Neural crest cell (in vitro differentiated cells): ENCODE measurements around the gene JPT2. TPM values are rescaled to one million over a fixed set of nuclear protein-coding genes. Genes with fewer than 3 reads are reported as not detected.

Experiments used
- DNase-seq: peaks from one replicate; pipeline ENCODE4 v3.0.0; 2021; ENCODE audit warnings: low read depth, mixed read lengths, low spot score
- H3K27ac Mint-ChIP-seq: one replicate; pipeline ENCODE4 v1.8.0; 2021; ENCODE audit warnings: mild to moderate bottlenecking, mixed read lengths; ENCODE audit not compliant: unreplicated experiment
- H3K27me3 Mint-ChIP-seq: 2 replicates; pipeline ENCODE4 v1.8.0; 2021; ENCODE audit warnings: low read depth, mild to moderate bottlenecking, mixed read lengths
- H3K36me3 Mint-ChIP-seq: 2 replicates; pipeline ENCODE4 v1.8.0; 2021; ENCODE audit warnings: low read depth, mild to moderate bottlenecking, mixed read lengths
- H3K4me1 Mint-ChIP-seq: 2 replicates; pipeline ENCODE4 v1.8.0; 2021; ENCODE audit warnings: mixed read lengths
- H3K4me3 Mint-ChIP-seq: one replicate; pipeline ENCODE4 v1.8.0; 2021; ENCODE audit warnings: mild to moderate bottlenecking, mixed read lengths
- H3K9me3 Mint-ChIP-seq: 2 replicates; pipeline ENCODE4 v1.8.0; 2021; ENCODE audit warnings: mixed read lengths
- CTCF ChIP-seq: fragments of 200-600 bp; sonication (generic); conservative IDR thresholded peaks from 2 replicates; pipeline ENCODE4 v1.5.0; 2021; ENCODE audit warnings: antibody characterized with exemption, mild to moderate bottlenecking
- total RNA-seq: library from RNA; stranded (reverse); gene quantifications from 2 replicates; pipeline ENCODE4 v1.2.1, GENCODE V29; 2021

JPT2 gene
- total RNA-seq, 1 donor from 2014 or later: 247 TPM

GRCh38 chr16:1656808-1657617, 21.1 kb upstream of the JPT2 start:
- no peak for TF ChIP-seq CTCF
- no peak overlapping the region for H3K27ac Mint-ChIP-seq
- no peaks in the 10 kb centered on the region for H3K9me3 Mint-ChIP-seq
- H3K4me1 Mint-ChIP-seq: no peaks in the 10 kb centered on the region
- no peaks in the 10 kb centered on the region for H3K27me3 Mint-ChIP-seq
- H3K4me3 Mint-ChIP-seq: no peak overlapping the region
- no peak for DNase-seq
- peaks cover 8% of the 10 kb centered on the region for H3K36me3 Mint-ChIP-seq

GRCh38 chr16:1657841-1658240, 20.2 kb upstream of the JPT2 start:
- Mint-ChIP-seq H3K27me3 (no peaks in the 10 kb centered on the region), H3K36me3 (peaks cover 5% of the 10 kb centered on the region), H3K4me3 (no peak overlapping the region), H3K27ac (no peak overlapping the region), H3K9me3 (no peaks in the 10 kb centered on the region), H3K4me1 (no peaks in the 10 kb centered on the region)
- TF ChIP-seq CTCF: no peak
- DNase-seq: no peak

DNA sequence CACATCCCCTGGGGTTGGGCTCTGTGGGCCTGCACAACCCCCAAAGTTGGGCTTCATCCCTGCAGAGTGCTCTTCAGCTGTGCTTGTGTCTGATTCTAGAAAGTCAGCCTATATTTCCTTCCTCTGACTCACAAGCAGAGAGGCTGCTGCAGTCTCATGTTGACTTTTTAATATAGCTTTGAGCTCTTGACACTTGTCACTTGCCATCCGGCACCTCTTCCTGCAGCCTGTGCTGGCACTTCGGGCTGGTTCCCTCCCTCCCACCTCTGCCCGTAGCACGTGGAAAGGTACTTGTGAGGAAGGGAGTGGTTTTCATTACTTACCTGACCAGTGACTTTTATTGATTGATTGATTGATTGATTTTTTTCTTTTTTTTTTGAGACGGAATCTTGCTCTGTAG, 19.0 kb upstream of the JPT2 start:
- Mint-ChIP-seq H3K4me3 (no peak overlapping the region), H3K36me3 (peaks cover 7% of the 10 kb centered on the region), H3K27me3 (no peaks in the 10 kb centered on the region), H3K4me1 (no peaks in the 10 kb centered on the region), H3K9me3 (no peaks in the 10 kb centered on the region), H3K27ac (no peak overlapping the region)
- no peak for DNase-seq
- TF ChIP-seq CTCF: no peak

DNA sequence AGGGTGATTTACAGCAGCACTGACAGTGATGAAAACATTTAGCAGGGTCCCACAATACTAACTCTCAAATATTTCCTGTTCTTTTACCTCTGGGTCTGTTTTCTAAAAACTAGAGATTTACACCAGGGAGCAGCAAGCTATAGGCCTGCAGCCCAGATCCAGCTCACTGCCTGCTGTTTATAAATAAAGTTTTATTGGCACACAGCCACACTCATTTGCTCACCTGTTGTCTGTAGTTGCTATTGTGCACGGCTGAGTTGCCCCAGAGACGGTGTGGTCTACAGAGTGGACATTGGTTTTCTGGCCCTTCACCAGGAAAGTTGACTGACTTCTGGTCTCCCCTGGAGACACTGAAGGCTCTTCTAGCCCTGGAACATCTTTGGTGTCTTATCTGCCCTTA, 16.3 kb upstream of the JPT2 start:
- H3K4me1 Mint-ChIP-seq: no peaks in the 10 kb centered on the region
- H3K27ac Mint-ChIP-seq: peak overlapping the region; percentile 75
- no peak overlapping the region for H3K4me3 Mint-ChIP-seq
- no peaks in the 10 kb centered on the region for H3K9me3 Mint-ChIP-seq
- peaks cover 6% of the 10 kb centered on the region for H3K36me3 Mint-ChIP-seq
- no peak for DNase-seq
- TF ChIP-seq CTCF: no peak
- no peaks in the 10 kb centered on the region for H3K27me3 Mint-ChIP-seq

- Mint-ChIP-seq H3K4me3 (no peak overlapping the region), H3K36me3 (peaks cover 6% of the 10 kb centered on the region), H3K27me3 (no peaks in the 10 kb centered on the region), H3K4me1 (no peaks in the 10 kb centered on the region), H3K9me3 (no peaks in the 10 kb centered on the region), H3K27ac (no peak overlapping the region)
- no peak for DNase-seq
- no peak for TF ChIP-seq CTCF
Observed at GRCh38 chr16:1662543-1662942, 15.5 kb upstream of the JPT2 start.
